Activated CD8-positive, alpha-beta memory T cell treated with anti-CD3 and anti-CD28 coated beads, Interleukin-2, amount 50 U/mL, for 24 hours (primary cell): ENCODE results near the gene DNAH12.
"Not testable (repeated sequence)": the region's sequence is repeated elsewhere in the genome, so short reads cannot be mapped to it uniquely, and the experiment has no call there.

Experiments used
- DNase-seq: peaks from one replicate; pipeline ENCODE4 v3.0.0-alpha.2; 2020; ENCODE audit errors: extremely low read depth

The DNAH12 gene

GRCh38 chr3:57420001-57420400 lies 124.1 kb downstream of the DNAH12 start:
- DNase-seq = no peak

- no peak for DNase-seq
Observed at GRCh38 chr3:57411715-57412114, 132.4 kb downstream of the DNAH12 start.

- DNase-seq = no peak
Observed at GRCh38 chr3:57409471-57409870, 134.7 kb downstream of the DNAH12 start.

GRCh38 chr3:57402675-57403074 lies 141.5 kb downstream of the DNAH12 start:
- DNase-seq = no peak

GRCh38 chr3:57397175-57398026 lies 146.7 kb downstream of the DNAH12 start:
- peak; percentile 9 for DNase-seq

- no peak for DNase-seq
Observed at GRCh38 chr3:57393977-57394376, 150.2 kb downstream of the DNAH12 start.

- DNase-seq = no peak
Observed at GRCh38 chr3:57391767-57392166, 152.4 kb downstream of the DNAH12 start.

GRCh38 chr3:57389271-57389670 lies 154.9 kb downstream of the DNAH12 start:
- DNase-seq = no peak

GRCh38 chr3:57386307-57386706 lies 157.8 kb downstream of the DNAH12 start:
- DNase-seq = no peak

GRCh38 chr3:57385498-57385897 lies 158.6 kb downstream of the DNAH12 start:
- no peak for DNase-seq

- DNase-seq = no peak
Observed at GRCh38 chr3:57383838-57384237, 160.3 kb downstream of the DNAH12 start.

GRCh38 chr3:57383406-57383805 lies 160.7 kb downstream of the DNAH12 start:
- no peak for DNase-seq

GRCh38 chr3:57382933-57383332 lies 161.2 kb downstream of the DNAH12 start:
- DNase-seq = no peak

GRCh38 chr3:57370341-57370740 lies 173.8 kb downstream of the DNAH12 start:
- no peak for DNase-seq

GRCh38 chr3:57365089-57365488 lies 179.1 kb downstream of the DNAH12 start:
- DNase-seq = not testable (repeated sequence)

GRCh38 chr3:57356275-57356674 lies 187.9 kb downstream of the DNAH12 start:
- DNase-seq = not testable (repeated sequence)

- no peak for DNase-seq
Observed at GRCh38 chr3:57354768-57355167, 189.4 kb downstream of the DNAH12 start.

- no peak for DNase-seq
Observed at GRCh38 chr3:57350271-57350670, 193.9 kb downstream of the DNAH12 start.

- DNase-seq = not testable (repeated sequence)
Observed at GRCh38 chr3:57339071-57339642, 205.0 kb downstream of the DNAH12 start.

GRCh38 chr3:57338272-57339070 lies 205.7 kb downstream of the DNAH12 start:
- not testable (repeated sequence) for DNase-seq

- no peak for DNase-seq
Observed at GRCh38 chr3:57335283-57335938, 208.7 kb downstream of the DNAH12 start.

- DNase-seq = no peak
Observed at GRCh38 chr3:57331078-57331610, 213.0 kb downstream of the DNAH12 start.
